HG03159 (cell line): ENCODE data around the gene MMGT1.
"Not testable (repeated sequence)": the region's sequence is repeated elsewhere in the genome, so short reads cannot be mapped to it uniquely, and the experiment has no call there.

Experiments used
- ATAC-seq: cut with Tn5 transposase; IDR thresholded peaks from one replicate; pipeline ENCODE4 v1.9.1; 2021; ENCODE audit warnings: mild to moderate bottlenecking, moderate library complexity; ENCODE audit not compliant: unreplicated experiment

The MMGT1 gene

DNA sequence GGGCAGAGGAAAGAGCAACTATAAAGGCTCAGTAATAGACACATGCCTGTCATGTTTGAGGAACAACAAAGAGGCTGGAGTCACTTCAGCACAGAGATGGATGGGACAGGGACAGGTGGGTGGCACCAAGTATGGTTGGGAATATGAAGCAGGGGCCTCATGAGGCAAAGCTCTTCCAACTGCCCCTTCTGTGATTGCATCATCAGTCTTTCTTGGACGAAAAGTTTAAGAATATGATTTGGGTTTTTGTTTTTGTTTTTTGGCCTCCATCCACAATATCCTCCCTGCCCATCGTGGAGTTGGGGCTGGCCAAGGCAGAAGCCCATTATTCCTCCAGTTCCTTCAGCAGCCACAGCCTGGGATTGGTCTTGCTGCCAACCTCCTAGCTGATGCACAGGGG is 45.9 kb downstream of the MMGT1 start:
- no peak for ATAC-seq

- no peak for ATAC-seq
Observed at GRCh38 chrX:135923353-135923752, 50.4 kb downstream of the MMGT1 start.

DNA sequence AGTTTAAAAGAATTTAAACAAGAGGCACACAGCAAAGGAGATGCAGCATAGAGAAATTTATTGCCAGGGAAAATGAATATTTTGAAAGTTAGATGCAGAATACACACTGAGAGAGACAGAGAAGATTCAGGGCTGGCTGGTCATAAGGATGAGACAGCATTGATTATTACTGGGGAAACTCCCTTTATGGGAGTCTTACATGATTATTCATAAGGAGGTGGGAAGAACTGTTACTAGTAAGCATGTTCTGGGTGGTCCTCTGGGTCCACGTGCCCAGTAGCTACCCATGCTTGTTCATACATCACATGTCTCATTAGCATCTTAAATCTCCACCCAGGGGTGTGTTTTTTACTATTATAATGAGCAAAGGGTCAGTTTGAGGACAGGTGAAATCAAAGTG is 53.3 kb downstream of the MMGT1 start:
- not testable (repeated sequence) for ATAC-seq

DNA sequence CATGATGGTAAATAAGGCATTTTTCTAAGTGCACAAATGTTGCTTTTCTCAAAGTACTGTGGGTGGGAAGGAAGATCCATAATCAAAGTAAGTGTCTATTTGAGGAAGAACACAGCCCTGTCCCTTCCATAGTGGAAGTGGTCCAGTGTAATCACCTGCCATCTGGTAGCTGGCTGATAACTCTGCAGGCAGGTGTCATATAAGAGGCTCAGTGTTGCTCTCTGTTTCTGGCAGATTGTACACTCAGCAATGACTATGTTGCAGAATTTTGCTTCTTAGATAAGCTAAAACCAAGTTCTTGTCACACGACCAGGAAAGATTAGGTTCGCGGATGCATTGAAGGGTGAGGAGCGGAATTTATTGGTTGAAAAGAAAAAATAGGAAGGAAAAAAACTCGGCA is 59.4 kb downstream of the MMGT1 start:
- ATAC-seq = no peak
